GM12865 (cell line): ENCODE measurements around the gene VAMP5.

Experiments
- DNase-seq: peaks from one replicate; pipeline ENCODE4 v3.0.0; 2010; ENCODE audit warnings: low read depth
- H3K4me3 ChIP-seq: 2 replicates; pipeline ENCODE4 v1.5.1; 2011; ENCODE audit warnings: mild to moderate bottlenecking, low read depth, low read length, control low read depth
- CTCF ChIP-seq: IDR thresholded peaks from 2 replicates; pipeline ENCODE4 v1.5.1; 2011; ENCODE audit warnings: low read length, control low read depth, low read depth, inconsistent platforms; ENCODE audit not compliant: insufficient read depth; ENCODE audit errors: missing control alignments

VAMP5 gene

GRCh38 chr2:85593023-85593422 is 8.8 kb downstream of the VAMP5 start:
- no peak for TF ChIP-seq CTCF
- H3K4me3 ChIP-seq: no peak overlapping the region
- no peak for DNase-seq

GRCh38 chr2:85594715-85595300 is 10.6 kb downstream of the VAMP5 start:
- peak overlapping the region; percentile 86 for H3K4me3 ChIP-seq
- DNase-seq: no peak
- no peak for TF ChIP-seq CTCF

- H3K4me3 ChIP-seq: peak within 1 kb of the TSS; percentile 86
- no peak for TF ChIP-seq CTCF
- DNase-seq: peak; percentile 97
Observed at GRCh38 chr2:85595301-85596025, 11.2 kb downstream of the VAMP5 start, which contains the start of gene RNF181. Gene RNF181, plus strand, starts transcription at chr2:85595745. Its CDS starts 19 bp downstream, at chr2:85595764.

GRCh38 chr2:85596026-85596333 is 11.7 kb downstream of the VAMP5 start:
- H3K4me3 ChIP-seq: peak overlapping the region; percentile 86
- DNase-seq: no peak
- TF ChIP-seq CTCF: no peak

- TF ChIP-seq CTCF: no peak
- H3K4me3 ChIP-seq: peak overlapping the region; percentile 86
- DNase-seq: no peak
Observed at GRCh38 chr2:85596486-85597143, 12.4 kb downstream of the VAMP5 start.

GRCh38 chr2:85597241-85597640 is 13.0 kb downstream of the VAMP5 start:
- no peak overlapping the region for H3K4me3 ChIP-seq
- DNase-seq: no peak
- no peak for TF ChIP-seq CTCF
